ENCODE data around the gene WFDC12.

DNA sequence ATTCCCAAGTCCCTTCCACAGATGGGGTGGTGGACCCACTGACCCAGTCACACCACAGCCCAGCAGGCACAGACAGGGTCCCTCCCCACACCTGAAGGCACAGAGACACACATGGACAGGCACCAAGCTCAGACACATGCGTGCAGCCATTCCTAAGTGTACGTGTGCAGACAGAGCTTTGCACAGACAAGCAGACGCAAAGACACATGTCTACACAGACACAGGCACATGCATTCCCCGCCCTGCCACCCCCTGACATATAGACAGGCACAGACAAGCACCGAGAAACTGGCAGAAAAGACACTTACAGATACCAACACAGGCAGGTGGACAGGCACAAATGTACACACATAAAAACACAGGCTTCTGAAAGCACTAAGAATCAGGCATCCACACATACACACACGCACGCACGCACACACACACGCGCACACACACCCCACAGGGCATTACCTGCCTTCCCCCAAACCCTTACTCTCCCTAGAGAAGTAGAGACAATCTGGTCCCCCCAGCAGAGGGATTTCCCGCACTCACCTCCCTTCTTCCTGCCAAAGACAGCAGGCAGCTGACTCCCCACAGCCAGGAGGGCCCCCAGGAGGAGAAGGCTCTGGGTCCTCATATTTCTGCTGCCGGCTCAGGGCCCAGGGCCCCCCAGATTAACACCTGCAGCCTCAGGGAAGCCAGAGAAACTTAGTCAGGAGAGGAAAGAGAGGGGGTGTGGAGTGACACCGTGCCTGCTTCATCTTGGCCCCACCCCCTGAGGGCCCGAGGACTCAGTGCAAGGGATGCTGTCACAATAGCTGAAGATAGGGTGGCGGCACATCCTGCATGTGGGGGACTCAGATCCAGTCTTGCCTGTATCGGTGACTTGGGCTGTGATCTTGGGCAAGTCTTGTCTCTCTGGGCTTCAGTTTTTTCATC is 9.5 kb downstream of the WFDC12 start, which contains the start of gene WFDC5:
- TF ChIP-seq YY1 (IDR thresholded peaks at IDR 0.05; ENCODE audit: insufficient read depth, insufficient read length) (no peak), ZNF274 (IDR thresholded peaks at IDR 0.05; ENCODE audit: low read depth, low read length) (no peak), SUZ12 (IDR thresholded peaks at IDR 0.05; ENCODE audit: extremely low read depth, insufficient read depth, insufficient read length) (no peak)

All from NT2/D1 (cell line).